SU-DHL-6 (cell line): ENCODE results near the gene HPX.

Experiments
- H2AFZ ChIP-seq: fragments of 200-600 bp; sonication (generic); 2 replicates; pipeline ENCODE4 v1.6.1; 2014; ENCODE audit warnings: low read depth, mild to moderate bottlenecking, moderate library complexity, mixed read lengths, antibody characterized with exemption, low read length; ENCODE audit not compliant: severe bottlenecking
- H3F3A ChIP-seq: fragments of 200-600 bp; shearing (Covaris generic); 2 replicates; pipeline ENCODE4 v1.6.0; 2016; ENCODE audit warnings: antibody characterized with exemption, mild to moderate bottlenecking; ENCODE audit not compliant: insufficient read depth
- H3K27ac ChIP-seq: fragments of 200-600 bp; sonication (generic); 2 replicates; pipeline ENCODE4 v1.5.1; 2016; ENCODE audit warnings: low read depth, mild to moderate bottlenecking, low read length, moderate library complexity, mixed read lengths
- H3K27me3 ChIP-seq: fragments of 200-600 bp; sonication (generic), shearing (Covaris generic); 2 replicates; pipeline ENCODE4 v1.6.0; 2014; ENCODE audit warnings: mild to moderate bottlenecking, low read length
- H3K36me3 ChIP-seq: fragments of 200-600 bp; sonication (generic); 2 replicates; pipeline ENCODE4 v1.6.1; 2014; ENCODE audit warnings: mild to moderate bottlenecking, low read length, mixed read lengths
- H3K4me2 ChIP-seq: fragments of 300-600, 200-600 bp; shearing (Covaris generic), sonication (generic); 2 replicates; pipeline ENCODE4 v1.6.0; 2014; ENCODE audit warnings: low read length, low read depth, mild to moderate bottlenecking; ENCODE audit not compliant: poor library complexity, severe bottlenecking
- H3K4me3 ChIP-seq: fragments of 200-600 bp; sonication (generic); 2 replicates; pipeline ENCODE4 v1.5.1; 2014; ENCODE audit warnings: antibody characterized with exemption, low read length, mild to moderate bottlenecking, mixed read lengths; ENCODE audit not compliant: insufficient read depth, poor library complexity, severe bottlenecking
- H3K79me2 ChIP-seq: fragments of 200-600 bp; sonication (generic); 2 replicates; pipeline ENCODE4 v1.6.1; 2014; ENCODE audit warnings: mild to moderate bottlenecking, low read length, moderate library complexity; ENCODE audit not compliant: insufficient read depth
- H3K9ac ChIP-seq: fragments of 200-600 bp; sonication (generic); 2 replicates; pipeline ENCODE4 v1.7.0; 2014; ENCODE audit warnings: mild to moderate bottlenecking, low read length
- H3K9me2 ChIP-seq: fragments of 200-600 bp; sonication (generic); replicated peaks from 2 replicates; pipeline ENCODE4 v1.6.1; 2014; ENCODE audit warnings: low read length; ENCODE audit not compliant: insufficient read depth
- H3K9me3 ChIP-seq: fragments of 200-600 bp; sonication (generic); 2 replicates; pipeline ENCODE4 v1.6.1; 2014; ENCODE audit warnings: low read length, mixed read lengths; ENCODE audit not compliant: insufficient read depth
- H4K20me1 ChIP-seq: fragments of 200-600 bp; sonication (generic); 2 replicates; pipeline ENCODE4 v1.6.1; 2014; ENCODE audit warnings: low read depth, mild to moderate bottlenecking, antibody characterized with exemption, low read length, moderate library complexity, mixed read lengths
- EZH2phosphoT487 ChIP-seq: fragments of 200-600 bp; sonication (generic), shearing (Covaris generic); conservative IDR thresholded peaks from 2 replicates; pipeline ENCODE4 v1.6.1; 2018; ENCODE audit warnings: mild to moderate bottlenecking, antibody characterized with exemption, low read length, moderate library complexity, mixed read lengths
- TF ChIP-seq, protein P1 (sequence below): fragments of 200-600 bp; sonication (generic); IDR thresholded peaks from one replicate; pipeline ENCODE4 v1.5.1; 2017; ENCODE audit warnings: antibody characterized with exemption, mild to moderate bottlenecking, low read length, moderate library complexity; ENCODE audit not compliant: insufficient read depth, poor library complexity, severe bottlenecking

The HPX gene

DNA sequence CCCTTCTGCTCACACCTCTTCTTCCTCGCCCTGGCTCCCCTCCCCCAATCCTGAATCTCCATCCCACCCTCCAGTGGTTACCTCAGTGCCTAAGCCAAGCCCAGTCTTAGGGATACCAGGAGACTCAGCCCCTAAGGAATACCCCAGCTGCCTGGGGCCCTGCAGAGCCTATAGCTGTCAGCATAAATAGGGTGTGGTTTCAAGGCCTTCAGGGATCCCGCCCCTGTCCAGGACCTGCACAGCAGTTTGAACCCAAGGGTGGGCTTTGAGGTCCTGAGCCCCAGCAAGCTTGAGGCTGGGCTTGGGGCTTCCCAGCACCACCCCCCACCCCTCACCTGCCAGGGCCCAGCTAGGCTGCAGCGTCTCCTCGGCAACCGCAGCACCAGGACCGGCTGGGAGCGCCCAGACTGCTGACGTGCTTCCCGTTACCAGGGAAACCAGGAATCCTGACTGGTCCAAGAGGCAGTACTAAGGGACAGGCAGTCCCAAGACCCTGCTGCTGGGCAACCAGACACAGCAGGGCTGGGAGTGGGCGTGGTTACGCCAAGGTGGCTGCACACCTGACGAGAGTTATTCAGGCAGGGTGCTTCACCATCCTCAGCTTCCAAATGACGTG lies 35.6 kb downstream of the HPX start:
- H3F3A ChIP-seq = no peaks in the 10 kb centered on the region

GRCh38 chr11:6404342-6405051 lies 36.3 kb downstream of the HPX start:
- Histone ChIP-seq H3K9me2 (no peaks in the 10 kb centered on the region), H3K27me3 (no peaks in the 10 kb centered on the region), H3F3A (no peaks in the 10 kb centered on the region), H3K4me2 (no peak overlapping the region), H4K20me1 (no peaks in the 10 kb centered on the region), H2AFZ (no peak overlapping the region), H3K9me3 (no peaks in the 10 kb centered on the region), H3K27ac (no peak overlapping the region), H3K36me3 (no peaks in the 10 kb centered on the region), H3K4me3 (no peak overlapping the region), H3K9ac (no peak overlapping the region), H3K79me2 (no peaks in the 10 kb centered on the region)
- no peak for TF ChIP-seq EZH2phosphoT487
- TF ChIP-seq, protein P1, sequence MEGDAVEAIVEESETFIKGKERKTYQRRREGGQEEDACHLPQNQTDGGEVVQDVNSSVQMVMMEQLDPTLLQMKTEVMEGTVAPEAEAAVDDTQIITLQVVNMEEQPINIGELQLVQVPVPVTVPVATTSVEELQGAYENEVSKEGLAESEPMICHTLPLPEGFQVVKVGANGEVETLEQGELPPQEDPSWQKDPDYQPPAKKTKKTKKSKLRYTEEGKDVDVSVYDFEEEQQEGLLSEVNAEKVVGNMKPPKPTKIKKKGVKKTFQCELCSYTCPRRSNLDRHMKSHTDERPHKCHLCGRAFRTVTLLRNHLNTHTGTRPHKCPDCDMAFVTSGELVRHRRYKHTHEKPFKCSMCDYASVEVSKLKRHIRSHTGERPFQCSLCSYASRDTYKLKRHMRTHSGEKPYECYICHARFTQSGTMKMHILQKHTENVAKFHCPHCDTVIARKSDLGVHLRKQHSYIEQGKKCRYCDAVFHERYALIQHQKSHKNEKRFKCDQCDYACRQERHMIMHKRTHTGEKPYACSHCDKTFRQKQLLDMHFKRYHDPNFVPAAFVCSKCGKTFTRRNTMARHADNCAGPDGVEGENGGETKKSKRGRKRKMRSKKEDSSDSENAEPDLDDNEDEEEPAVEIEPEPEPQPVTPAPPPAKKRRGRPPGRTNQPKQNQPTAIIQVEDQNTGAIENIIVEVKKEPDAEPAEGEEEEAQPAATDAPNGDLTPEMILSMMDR = no peak

More for the DNA sequence above, 35.6 kb downstream of the HPX start:
- Histone ChIP-seq H3K27me3 (no peaks in the 10 kb centered on the region), H3K79me2 (no peaks in the 10 kb centered on the region), H3K9me3 (no peaks in the 10 kb centered on the region), H2AFZ (no peak overlapping the region), H3K36me3 (no peaks in the 10 kb centered on the region), H4K20me1 (no peaks in the 10 kb centered on the region), H3K4me3 (no peak overlapping the region), H3K27ac (no peak overlapping the region), H3K9ac (no peak overlapping the region), H3K4me2 (no peak overlapping the region), H3K9me2 (no peaks in the 10 kb centered on the region)
- TF ChIP-seq EZH2phosphoT487 = no peak
- TF ChIP-seq, protein P1 = no peak

GRCh38 chr11:6403539-6403938 lies 37.2 kb downstream of the HPX start:
- TF ChIP-seq, protein P1 = no peak
- no peak for TF ChIP-seq EZH2phosphoT487
- no peaks in the 10 kb centered on the region for H3K79me2 ChIP-seq
- no peaks in the 10 kb centered on the region for H3K9me2 ChIP-seq
- no peaks in the 10 kb centered on the region for H3K27me3 ChIP-seq
- H3K27ac ChIP-seq = no peak overlapping the region
- no peaks in the 10 kb centered on the region for H3F3A ChIP-seq
- no peaks in the 10 kb centered on the region for H3K9me3 ChIP-seq
- H3K9ac ChIP-seq = peak overlapping the region; percentile 34; the same call in 1 of the 2 replicates
- no peak overlapping the region for H2AFZ ChIP-seq
- no peaks in the 10 kb centered on the region for H3K36me3 ChIP-seq
- no peak overlapping the region for H3K4me3 ChIP-seq
- no peaks in the 10 kb centered on the region for H4K20me1 ChIP-seq
- H3K4me2 ChIP-seq = peak overlapping the region; percentile 45
